GM12874 (cell line): ENCODE data around the gene MAZ.

Source experiments
- TF ChIP-seq, protein P1 (sequence below): IDR thresholded peaks from 2 replicates; pipeline ENCODE4 v1.5.1; 2011; ENCODE audit warnings: low read depth, mild to moderate bottlenecking, control low read depth, low read length, moderate library complexity; ENCODE audit not compliant: insufficient read depth

The MAZ gene

DNA sequence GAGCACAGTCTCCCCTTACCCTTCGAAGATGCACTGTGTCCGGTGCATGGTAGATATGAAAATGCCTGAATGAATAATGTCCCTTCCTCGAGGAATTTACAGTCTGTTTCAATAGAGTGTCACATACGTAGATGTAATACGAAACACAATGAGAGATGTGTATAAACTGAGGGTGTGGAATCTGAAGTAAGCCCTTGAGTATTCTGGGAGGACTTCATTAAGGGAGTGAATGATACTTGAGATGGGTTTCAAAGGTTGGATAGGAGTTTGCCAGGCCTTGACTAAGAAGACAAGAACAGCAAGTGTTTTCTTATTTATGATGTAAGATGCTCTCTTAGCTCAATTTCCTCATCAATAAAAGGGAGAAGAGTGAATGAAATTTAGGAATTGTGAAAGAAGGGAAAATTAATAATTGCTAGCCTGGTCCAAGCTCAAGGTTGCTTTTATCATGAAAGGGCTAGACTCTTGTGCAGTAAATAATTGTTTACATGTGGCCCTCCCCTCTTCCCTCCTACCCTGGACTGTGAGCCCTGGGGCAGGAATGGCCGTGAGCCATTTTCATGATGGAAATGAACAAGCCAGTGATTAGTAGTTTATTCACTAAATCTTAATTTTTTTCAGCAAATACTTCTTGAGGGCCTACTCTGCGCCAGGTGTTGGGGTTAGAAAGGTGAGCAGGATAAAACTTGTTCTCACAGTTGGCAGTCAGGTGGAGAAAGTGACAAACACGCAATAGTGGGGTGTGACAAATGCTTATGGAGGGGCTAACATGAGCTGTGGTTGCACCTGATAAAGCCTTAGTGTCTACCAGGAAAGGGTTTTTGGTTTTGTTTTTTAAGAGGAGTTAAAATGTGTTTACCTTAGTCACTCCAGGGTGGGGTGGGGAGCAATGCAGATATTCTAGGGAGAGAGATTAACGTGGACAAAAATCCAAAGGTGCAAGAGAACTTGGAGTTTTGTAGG lies 14.2 kb upstream of the MAZ start:
- TF ChIP-seq, protein P1, sequence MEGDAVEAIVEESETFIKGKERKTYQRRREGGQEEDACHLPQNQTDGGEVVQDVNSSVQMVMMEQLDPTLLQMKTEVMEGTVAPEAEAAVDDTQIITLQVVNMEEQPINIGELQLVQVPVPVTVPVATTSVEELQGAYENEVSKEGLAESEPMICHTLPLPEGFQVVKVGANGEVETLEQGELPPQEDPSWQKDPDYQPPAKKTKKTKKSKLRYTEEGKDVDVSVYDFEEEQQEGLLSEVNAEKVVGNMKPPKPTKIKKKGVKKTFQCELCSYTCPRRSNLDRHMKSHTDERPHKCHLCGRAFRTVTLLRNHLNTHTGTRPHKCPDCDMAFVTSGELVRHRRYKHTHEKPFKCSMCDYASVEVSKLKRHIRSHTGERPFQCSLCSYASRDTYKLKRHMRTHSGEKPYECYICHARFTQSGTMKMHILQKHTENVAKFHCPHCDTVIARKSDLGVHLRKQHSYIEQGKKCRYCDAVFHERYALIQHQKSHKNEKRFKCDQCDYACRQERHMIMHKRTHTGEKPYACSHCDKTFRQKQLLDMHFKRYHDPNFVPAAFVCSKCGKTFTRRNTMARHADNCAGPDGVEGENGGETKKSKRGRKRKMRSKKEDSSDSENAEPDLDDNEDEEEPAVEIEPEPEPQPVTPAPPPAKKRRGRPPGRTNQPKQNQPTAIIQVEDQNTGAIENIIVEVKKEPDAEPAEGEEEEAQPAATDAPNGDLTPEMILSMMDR = no peak

DNA sequence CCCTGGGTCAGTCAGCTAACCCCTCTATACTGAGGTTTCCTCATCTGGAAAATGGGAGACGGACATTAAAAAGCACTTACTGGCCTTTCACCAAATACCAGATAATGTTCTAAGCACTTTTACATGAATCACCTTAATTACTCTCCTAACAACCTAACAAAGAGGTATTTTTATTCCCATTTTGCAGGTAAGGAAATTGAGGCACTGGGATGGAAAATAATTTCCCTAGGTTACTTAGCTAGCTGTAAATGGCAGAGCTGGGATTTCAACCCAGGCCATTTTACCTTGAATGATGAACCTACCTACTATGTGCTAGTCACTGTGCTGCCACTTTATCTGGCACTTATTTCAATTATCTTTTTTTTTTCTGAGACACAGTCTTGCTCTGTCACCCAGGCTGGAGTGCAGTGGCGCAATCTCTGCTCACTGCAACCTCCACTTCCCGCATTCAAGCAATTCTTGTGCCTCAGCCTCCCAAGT lies 12.1 kb upstream of the MAZ start:
- TF ChIP-seq, protein P1 = no peak

DNA sequence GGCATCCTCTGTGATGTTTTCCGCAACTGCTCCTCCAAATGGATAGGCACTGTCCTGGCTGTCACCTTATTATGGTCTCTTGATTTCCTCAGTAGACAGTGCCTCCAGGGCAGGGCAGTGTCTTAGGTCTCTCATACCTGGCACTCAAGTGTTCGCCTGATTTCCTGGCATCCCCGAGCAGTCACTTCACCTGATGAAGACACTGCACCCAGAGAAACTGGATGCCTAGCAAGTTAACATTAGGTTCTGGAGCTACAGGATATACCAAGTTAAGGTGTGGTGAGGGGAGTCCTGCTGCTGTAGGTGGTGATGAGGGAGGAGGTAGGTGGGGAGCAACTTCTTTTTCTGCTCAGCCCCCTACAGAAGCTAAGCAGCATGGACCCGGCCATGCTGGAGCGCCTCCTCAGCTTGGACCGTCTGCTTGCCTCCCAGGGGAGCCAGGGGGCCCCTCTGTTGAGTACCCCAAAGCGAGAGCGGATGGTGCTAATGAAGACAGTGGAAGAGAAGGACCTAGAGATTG lies 3.9 kb upstream of the MAZ start:
- TF ChIP-seq, protein P1 = no peak

DNA sequence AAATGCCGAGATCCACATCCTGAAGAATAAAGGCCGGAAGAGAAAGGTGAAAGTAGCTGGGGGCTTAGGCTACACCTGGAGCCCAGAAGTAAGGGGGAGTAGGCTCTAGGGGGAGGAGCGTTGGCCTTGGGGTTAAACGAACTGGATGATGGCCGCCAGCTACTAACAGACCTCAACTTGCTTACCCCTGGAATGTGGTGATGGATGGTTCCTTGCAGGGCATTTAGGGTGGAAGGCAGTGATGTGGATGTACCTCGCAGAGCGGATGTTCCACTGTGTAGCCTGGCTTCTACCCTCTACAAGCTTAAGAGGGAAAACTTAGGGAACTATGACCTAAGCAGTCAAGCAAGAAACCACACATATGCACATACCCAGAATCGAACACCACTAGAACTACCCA lies 2.3 kb upstream of the MAZ start:
- TF ChIP-seq, protein P1 = no peak

DNA sequence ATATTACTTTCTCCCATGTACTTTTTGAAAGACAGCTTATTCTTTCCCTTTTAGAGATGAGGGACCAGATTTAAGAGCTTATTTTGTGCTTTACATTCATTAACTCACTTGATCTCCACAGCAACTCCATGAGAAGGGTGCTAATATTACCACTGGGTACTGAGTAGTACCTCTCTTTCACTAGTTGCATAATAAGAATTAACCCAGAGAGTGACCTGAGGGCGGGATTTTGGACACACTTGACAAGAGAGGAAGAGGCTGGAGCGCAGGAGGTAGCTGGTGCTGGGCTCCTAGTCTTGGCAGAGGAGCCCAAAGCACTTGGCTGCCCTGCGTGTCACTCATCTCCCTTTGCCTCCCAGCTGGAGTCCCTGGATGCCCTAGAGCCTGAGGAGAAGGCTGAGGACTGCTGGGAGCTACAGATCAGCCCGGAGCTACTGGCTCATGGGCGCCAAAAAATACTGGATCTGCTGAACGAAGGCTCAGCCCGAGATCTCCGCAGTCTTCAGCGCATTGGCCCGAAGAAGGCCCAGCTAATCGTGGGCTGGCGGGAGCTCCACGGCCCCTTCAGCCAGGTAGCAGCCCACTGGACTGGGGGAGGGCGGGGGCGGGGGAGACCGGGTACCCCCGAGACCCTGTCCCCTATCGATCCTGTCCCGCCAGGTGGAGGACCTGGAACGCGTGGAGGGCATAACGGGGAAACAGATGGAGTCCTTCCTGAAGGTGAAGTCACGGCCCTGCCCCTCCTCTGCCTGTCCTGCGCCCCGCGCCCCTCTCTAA lies 1.7 kb upstream of the MAZ start:
- TF ChIP-seq, protein P1 = no peak

DNA sequence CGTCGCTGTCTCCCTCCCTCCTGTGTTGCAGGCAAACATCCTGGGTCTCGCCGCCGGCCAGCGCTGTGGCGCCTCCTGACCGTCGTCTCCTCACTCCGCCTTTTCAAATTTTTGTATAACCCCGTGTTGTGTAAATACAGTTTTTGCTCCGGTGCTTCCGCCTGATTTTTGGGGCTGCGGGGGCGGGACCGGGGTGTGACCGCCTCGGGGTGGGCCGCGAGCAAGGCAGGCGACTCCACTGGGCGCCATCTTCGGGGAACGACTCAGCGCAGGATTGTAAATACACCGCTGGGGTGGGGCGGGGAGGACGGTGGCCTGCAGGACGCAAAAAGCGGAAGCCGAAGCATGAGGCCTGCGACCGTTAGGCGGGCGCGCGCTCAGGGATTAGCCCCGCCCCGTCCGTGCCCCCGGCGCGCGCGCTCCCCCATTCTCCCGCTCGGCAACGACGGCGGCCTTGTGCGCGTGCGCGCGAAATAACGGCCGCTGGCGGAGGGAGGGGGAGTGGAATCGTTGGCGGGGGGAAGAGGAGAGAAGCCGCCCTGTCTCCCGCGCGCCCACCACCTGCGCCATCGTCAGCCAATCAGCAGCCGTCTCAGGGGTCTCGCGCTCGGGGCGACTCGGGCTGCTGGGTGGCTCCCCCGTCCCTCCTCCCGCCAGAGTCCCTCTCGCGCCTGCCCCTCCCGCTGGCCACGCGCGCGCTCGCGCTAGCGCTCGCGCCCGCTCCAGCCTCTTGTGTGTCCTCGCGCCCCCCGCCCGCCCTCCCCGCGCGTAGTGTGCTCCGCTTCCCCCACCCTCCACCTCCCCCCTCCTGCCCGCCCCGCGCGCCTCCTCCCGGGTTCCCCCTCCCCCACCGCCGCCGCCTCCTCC lies 864 bp upstream of the MAZ start:
- TF ChIP-seq, protein P1 = no peak
